Eye (tissue), 1 donor: ENCODE results near the gene MYO1G.

Experiments used
- DNase-seq: peaks from one replicate; pipeline ENCODE4 v3.0.0-alpha.2; 2015

The MYO1G gene

DNA sequence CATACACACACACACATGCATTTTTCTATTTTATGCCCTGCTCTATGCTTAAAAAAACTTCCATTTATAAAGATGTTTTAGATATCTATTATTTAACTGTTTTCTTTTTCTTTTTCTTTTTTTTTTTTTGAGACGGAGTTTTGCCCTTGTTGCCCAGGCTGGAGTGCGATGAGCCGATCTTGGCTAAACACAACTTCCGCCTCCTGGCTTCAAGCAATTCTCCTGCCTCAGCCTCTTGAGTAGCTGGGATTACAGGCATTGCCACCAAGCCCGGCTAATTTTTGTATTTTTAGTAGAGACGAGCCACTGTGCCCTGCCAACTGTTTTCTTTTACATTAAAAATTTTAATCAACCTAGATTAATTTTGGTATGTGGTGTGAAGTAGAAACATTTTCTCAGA, 47.9 kb downstream of the MYO1G start:
- DNase-seq: no peak

DNA sequence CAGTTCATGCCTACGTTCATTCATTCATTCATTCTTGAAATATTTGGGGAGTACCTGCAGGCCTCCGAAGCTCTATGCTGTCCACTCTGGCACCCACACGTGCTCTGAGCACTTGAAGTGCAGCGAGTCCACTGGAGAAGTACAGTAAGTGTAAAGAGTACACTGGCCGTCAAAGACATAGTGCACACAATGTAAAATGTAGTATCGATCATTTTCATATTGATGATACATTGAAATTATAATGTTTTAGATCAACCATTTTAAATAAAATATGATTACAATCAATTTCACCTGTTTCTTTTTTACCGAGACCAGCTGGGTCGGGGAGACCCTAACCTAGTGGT, 56.5 kb downstream of the MYO1G start:
- no peak for DNase-seq

DNA sequence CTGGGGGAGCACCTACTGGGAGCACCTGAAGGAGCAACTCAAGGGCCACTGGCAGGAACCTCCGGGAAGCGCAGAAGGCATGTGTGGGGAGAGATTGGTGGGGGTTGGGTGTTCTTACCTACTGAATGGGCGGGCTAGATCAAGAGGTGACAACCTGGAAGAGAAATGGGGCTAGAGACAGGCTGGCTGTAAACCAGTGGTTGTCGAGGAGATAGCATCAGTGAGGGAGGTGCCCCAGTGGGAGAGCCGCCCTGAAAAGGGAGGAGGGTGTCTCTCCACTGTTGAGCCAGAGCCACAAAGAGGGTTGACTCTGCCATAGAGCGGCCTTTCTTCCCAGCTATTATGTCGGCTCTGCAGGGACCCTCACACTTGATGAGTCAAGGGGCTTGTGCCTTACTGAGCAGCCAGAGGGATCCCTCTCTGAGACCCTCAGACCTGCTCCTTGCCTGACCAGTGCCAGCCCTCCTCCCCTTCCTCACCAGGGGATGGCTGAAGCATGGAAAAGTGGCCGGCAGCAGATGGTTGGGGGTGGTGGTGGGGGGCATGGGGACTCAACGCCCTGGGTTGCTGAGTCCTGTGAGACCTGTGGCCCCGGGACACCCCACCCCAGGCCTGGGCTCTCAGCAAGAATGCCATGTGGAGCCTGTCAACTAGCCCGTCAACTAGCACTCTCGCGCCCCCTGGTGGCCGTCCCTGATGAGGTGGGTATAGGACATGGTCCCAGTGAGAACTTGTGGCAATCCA, 57.0 kb downstream of the MYO1G start:
- peak; percentile 86 for DNase-seq

DNA sequence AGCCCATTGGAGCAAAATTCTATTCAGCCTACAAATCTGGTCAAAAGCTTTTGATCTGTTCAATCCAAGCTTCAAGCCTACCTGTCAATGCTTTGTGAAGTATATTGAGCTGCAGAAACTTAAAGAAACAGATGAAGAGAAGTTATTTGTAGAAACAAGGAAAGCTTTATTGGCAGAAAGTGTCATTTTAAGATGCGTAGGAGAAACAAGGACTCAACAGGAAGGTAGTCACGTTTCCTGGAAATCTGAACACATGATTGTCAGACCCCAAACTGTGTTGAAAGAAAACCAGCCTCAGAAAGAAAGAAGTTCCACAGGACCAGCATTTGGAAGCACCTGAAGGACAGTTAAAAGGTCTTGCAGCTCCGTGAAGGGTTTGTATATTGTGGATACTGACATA, 58.7 kb downstream of the MYO1G start:
- DNase-seq: no peak

DNA sequence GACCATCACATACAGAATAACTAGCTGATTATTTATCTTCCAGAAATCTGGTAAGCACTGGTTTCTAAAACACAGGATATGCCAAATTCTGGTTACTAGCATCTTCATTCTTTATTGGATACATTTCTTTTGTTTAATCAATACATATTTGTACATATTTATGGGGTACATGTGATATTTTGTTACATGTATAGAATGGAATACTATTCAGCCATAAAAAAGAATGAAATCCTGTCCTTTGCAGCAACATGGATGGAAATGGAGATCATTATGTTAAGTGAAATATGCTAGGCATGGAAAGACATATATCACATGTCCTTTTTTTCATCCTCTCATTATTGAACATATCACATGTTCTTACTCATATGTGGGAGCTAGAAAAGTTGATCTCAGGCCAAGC, 60.8 kb downstream of the MYO1G start:
- DNase-seq: no peak

DNA sequence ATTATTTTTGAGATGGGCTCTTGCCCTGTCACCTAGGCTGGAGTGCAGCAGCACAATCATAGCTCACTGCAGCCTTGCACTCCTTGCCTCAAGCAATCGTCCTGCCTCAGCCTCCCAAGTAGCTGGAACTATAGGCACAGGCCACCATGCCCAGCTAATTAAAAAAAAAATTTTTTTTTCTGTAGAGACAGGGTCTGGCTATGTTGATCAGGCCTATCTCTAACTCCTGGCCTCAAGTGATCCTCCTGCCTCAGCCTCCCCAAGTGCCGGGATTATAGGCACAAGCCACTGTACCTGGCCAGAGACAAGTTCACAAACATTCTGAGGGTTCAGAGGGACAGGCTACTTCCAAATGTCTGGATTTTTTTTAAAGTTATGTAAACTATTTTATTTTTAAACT, 61.4 kb downstream of the MYO1G start:
- DNase-seq: no peak

DNA sequence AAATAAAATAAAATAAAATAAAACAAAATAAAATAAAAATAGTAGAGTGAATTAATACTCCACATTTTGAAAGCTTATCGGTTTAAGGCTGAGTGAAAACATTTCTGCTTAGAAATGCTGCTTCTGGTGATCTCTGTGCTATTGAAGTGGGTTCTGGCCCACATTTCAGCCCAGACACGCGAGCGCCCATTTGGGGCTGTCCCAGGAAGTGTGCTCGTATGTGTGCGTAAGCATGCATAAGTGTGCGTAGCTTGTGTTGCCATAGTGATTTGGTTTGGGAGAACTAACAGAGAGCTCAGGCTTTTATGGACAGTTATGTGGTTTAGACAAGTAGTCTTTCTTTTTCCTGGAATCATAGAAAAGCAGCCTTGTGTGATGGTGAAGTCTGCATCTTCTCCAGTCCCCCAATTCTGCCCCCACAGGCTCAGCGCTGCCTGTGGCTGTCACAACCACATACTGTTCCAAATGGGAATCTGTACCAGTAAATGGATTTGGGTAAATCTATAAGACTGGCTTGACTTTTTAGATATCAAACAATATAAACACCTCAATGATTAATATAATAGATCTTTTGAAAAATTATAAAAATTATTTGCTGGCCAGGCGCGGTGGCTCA, 63.7 kb downstream of the MYO1G start:
- no peak for DNase-seq

DNA sequence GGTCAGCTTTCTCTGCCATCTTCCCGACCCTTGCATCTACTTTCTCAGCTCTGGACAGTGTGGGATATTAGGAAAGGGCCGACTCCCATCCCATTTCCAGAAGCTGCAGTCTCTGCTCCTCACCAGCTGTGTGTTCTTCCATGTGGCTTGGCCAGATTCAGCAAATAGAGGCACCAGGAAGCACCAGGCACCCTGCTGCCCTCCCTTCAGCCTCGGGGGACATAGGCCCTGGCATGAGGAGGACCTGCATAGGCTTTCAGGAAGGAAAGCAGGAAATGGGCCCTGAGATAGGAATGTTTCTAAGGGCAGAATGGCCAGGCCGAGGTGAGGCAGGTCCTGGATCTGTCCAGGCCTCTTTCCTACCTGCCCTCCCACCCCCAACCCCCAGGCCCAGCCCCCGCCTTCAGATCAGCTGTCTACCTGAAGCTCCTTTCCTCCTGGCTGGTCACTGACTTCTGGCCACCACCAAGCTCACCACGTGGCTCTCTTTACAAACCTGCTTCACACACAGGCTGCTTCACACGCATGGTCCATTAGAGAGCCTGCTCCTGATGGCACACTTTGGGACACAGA, 66.0 kb downstream of the MYO1G start:
- peak; percentile 45 for DNase-seq
